NCI-H1092 treated with DMSO at 0.1 percent for 48 hours (cell line): ENCODE measurements around the gene CXXC1.
"Not testable (repeated sequence)": the region's sequence is repeated elsewhere in the genome, so short reads cannot be mapped to it uniquely, and the experiment has no call there.

Experiments
- DNase-seq: peaks from one replicate; lab custom pipeline; 2025; lab: John Stamatoyannopoulos, UW

Gene CXXC1

GRCh38 chr18:50274044-50274442 lies 13.4 kb downstream of the CXXC1 start:
- DNase-seq: no peak

GRCh38 chr18:50273203-50274043 lies 14.1 kb downstream of the CXXC1 start:
- no peak for DNase-seq

- no peak for DNase-seq
Measured at GRCh38 chr18:50272568-50272967, 14.9 kb downstream of the CXXC1 start.

- no peak for DNase-seq
Measured at GRCh38 chr18:50268022-50268747, 19.3 kb downstream of the CXXC1 start.

GRCh38 chr18:50266248-50266704 lies 21.2 kb downstream of the CXXC1 start, which contains the start of gene CFAP53:
CFAP53 (minus strand) TSS chr18:50266495; CDS start chr18:50266404, 91 bp downstream.
- peak; percentile 94 for DNase-seq

GRCh38 chr18:50262977-50263376 lies 24.5 kb downstream of the CXXC1 start:
- no peak for DNase-seq

GRCh38 chr18:50250935-50251334 lies 36.6 kb downstream of the CXXC1 start:
- DNase-seq: no peak

GRCh38 chr18:50249576-50249975 lies 37.9 kb downstream of the CXXC1 start:
- DNase-seq: no peak

- DNase-seq: no peak
Measured at GRCh38 chr18:50247561-50247960, 39.9 kb downstream of the CXXC1 start.

- DNase-seq: not testable (repeated sequence)
Measured at GRCh38 chr18:50241768-50242167, 45.7 kb downstream of the CXXC1 start.

- no peak for DNase-seq
Measured at GRCh38 chr18:50240080-50240563, 47.4 kb downstream of the CXXC1 start.

GRCh38 chr18:50232419-50232818 lies 55.1 kb downstream of the CXXC1 start:
- DNase-seq: no peak
